Epithelial cell of proximal tubule (primary cell): ENCODE measurements around the gene LILRB4. TPM values are rescaled to one million over a fixed set of nuclear protein-coding genes. Genes with fewer than 3 reads are reported as not detected.
"Not testable (repeated sequence)": the region's sequence is repeated elsewhere in the genome, so short reads cannot be mapped to it uniquely, and the experiment has no call there.

ENCODE experiments used
- DNase-seq: peaks from one replicate; pipeline ENCODE4 v3.0.0-alpha.2; 2011; ENCODE audit warnings: low read depth
- H3K4me3 ChIP-seq: 2 replicates; pipeline ENCODE4 v1.5.1; 2011; ENCODE audit warnings: low read depth, mild to moderate bottlenecking, low read length
- total RNA-seq: library from RNA; depleted of rRNA; stranded (reverse); fragments of >200 nt; gene quantifications from 2 replicates; pipeline ENCODE4 v1.2.3, GENCODE V29; 2015
- TF ChIP-seq, protein P1 (sequence below): conservative IDR thresholded peaks from 2 replicates; pipeline ENCODE4 v1.5.1; 2012; ENCODE audit warnings: low read depth, mild to moderate bottlenecking, low read length

LILRB4 gene
- total RNA-seq, 1 donor from 2014 or later = not detected

DNA sequence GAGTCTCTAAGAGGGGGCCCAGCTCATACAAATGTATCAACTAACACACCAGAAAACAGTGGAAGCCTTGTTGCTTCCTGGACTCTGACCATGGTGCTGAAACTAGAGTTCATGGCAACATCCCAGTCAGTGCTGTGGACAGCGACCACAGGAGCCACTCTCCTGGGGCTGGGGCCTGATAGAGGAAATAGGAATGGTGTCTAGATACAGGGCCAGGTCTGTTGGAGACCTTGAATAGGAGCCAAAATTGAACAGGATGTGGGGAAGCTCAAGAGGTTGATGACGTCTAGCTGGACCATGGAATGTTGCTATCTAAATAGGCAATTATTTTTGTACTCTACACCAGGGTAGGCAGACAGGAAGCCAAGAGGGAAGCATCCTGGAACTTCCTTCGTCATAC is 21.7 kb downstream of the LILRB4 start:
- no peak for DNase-seq
- TF ChIP-seq, protein P1, sequence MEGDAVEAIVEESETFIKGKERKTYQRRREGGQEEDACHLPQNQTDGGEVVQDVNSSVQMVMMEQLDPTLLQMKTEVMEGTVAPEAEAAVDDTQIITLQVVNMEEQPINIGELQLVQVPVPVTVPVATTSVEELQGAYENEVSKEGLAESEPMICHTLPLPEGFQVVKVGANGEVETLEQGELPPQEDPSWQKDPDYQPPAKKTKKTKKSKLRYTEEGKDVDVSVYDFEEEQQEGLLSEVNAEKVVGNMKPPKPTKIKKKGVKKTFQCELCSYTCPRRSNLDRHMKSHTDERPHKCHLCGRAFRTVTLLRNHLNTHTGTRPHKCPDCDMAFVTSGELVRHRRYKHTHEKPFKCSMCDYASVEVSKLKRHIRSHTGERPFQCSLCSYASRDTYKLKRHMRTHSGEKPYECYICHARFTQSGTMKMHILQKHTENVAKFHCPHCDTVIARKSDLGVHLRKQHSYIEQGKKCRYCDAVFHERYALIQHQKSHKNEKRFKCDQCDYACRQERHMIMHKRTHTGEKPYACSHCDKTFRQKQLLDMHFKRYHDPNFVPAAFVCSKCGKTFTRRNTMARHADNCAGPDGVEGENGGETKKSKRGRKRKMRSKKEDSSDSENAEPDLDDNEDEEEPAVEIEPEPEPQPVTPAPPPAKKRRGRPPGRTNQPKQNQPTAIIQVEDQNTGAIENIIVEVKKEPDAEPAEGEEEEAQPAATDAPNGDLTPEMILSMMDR = no peak

DNA sequence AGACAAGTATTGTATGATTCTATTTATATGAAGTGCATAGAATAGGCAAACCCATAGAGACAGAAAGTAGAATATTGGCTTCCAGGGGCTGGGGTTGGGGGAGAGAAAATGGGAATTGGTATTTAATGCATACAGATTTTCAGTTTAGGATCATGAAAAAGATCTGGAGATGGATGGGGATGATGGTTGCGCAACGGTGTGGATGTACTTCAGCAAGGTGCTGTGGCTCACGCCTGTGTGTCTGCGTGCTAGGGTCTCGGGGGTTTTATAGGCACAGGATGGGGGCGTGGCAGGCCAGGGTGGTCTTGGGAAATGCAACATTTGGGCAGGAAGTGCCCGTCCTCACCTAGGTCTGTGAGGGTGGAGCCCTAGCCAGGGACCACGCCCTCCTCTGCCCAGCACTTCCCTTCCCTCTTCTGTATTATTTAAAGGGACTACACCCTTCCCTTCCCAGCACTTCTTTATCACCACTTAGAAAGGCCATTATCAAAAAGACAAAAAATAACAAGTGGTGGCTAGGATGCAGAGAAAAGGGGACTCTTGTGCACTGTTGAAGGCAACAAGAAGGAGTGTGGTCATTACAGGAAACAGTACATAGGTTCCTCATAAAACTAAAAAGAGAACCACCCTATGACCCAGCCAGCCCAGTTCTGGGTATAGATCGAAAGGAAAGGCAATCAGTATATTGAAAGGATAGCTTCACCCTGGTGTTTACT is 29.0 kb downstream of the LILRB4 start:
- no peak for DNase-seq
- TF ChIP-seq, protein P1 = no peak
- H3K4me3 ChIP-seq = no peak overlapping the region

More for the DNA sequence above, 21.7 kb downstream of the LILRB4 start:
- H3K4me3 ChIP-seq = no peak overlapping the region

DNA sequence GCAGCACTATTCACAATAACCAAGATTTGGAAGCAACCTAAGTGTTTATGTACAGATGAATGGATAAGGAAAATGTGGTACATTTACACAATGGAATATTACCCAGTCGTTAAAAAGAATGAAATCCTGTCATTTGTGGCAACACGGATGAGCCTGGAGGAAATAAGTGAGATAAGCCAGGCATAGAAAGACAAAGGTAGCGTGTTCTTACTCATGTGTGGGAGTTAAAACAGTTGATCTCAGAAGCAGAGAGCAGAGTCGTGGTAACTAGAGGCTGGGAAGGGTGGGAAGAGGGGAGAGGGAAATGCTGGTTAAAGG is 29.5 kb downstream of the LILRB4 start:
- TF ChIP-seq, protein P1 = no peak
- H3K4me3 ChIP-seq = no peak overlapping the region
- DNase-seq = no peak

DNA sequence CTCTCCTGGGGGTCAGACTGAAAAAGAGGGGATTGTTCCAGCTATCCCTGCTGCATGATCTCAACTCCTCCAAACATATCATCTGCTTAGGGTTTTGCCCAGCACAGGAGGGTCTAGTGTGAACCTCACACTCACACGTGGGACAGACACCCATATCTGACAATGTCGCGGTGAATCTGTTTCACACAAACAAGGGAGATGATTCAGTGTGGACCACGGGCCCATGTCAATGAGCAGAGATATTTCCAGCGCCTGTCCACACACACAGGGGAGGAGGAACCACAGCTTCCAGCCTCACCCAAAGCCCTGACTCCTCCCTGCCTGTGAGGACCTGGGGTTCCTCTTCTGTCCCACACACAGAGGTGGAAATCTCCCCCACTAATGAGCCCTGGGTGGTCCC is 31.9 kb downstream of the LILRB4 start:
- no peak for DNase-seq
- no peak overlapping the region for H3K4me3 ChIP-seq
- TF ChIP-seq, protein P1 = no peak

DNA sequence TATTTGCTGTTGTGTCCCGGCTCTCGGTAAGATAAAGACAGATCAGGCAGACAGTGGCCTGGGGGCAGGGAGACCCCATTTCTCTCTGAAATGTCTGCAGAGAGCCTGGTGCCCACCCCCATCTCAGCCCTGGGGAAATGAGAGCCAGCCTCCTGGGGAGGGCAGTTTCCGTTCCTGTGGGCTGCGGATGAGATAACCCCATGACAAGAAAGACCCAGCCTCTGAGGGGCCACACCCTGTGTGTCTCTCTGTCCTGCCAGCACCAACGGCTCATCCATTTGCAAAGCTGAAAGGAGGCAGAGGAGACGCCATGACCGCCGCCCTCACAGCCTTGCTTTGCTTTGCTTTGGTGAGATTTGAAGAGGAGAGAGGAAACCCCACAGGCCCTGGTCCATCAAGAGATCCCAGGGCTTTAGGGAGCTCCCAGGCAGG is 33.3 kb downstream of the LILRB4 start:
- no peak overlapping the region for H3K4me3 ChIP-seq
- TF ChIP-seq, protein P1 = no peak
- no peak for DNase-seq

DNA sequence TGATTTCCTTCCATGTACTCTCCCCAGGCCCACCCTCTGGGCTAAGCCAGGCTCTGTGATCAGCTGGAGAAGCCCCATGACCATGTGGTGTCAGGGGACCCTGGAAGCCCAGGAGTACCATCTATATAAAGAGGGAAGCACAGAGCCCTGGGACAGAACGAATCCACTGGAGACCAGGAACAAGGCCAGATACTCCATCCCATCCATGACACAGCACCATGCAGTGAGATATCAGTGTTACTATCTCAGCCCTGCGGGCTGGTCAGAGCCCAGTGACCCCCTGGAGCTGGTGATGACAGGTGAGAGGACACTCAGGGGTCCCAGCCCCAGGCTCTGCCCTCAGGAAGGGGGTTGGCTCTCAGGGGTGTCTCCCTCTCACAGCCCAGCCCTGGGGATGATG is 34.0 kb downstream of the LILRB4 start:
- DNase-seq = no peak
- TF ChIP-seq, protein P1 = no peak

DNA sequence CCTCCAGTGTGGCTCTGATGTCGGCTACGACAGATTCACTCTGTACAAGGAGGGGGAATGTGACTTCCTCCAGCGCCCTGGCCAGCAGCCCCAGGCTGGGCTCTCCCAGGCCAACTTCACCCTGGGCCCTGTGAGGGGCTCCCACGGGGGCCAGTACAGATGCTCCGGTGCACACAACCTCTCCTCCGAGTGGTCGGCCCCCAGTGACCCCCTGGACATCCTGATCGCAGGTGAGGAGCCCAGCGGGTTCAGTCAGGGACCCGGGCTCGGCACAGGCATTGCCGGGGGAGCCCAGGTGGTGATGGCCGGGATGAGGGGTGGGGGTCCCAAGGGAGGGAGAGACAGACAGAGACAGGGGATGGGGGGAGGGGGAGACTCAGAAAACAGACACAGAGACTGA is 34.9 kb downstream of the LILRB4 start:
- not testable (repeated sequence) for DNase-seq, H3K4me3 ChIP-seq

More for the DNA sequence above, 34.0 kb downstream of the LILRB4 start:
- no peak overlapping the region for H3K4me3 ChIP-seq

DNA sequence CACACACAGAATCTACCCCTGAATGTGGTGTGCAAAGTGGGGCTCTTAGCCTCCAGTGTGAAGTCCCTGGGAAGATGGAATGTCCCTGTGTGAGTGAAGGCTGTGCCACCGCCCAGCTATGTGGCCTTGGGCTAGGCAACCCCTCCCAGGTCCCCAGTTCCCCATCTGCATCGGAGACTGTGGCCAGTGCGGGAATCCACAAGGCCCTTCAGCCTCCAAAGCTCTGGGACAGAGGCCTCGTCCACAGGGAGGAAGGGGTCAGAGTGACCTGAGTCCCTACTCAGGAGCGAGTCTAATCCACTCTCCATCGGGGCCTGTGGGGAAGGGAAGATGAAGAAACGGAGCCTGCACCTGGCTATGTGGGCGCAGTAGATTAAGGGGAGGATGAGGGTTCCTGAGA is 42.1 kb downstream of the LILRB4 start:
- TF ChIP-seq, protein P1 = no peak
- no peak overlapping the region for H3K4me3 ChIP-seq
- DNase-seq = no peak
